Measurements from ENCODE around the gene DTX1.

The DTX1 gene

GRCh38 chr12:113111247-113111646, 54.7 kb downstream of the DTX1 start:
- H3K4me3 ChIP-seq (ENCODE audit: low read depth, low read length), result no peak overlapping the region
- H3K9me3 ChIP-seq (ENCODE audit: severe bottlenecking), result no peaks in the 10 kb centered on the region
- no peak for DNase-seq
- no peak overlapping the region for H3K27ac ChIP-seq
- no peaks in the 10 kb centered on the region for H3K36me3 ChIP-seq
- no peaks in the 10 kb centered on the region for H3K27me3 ChIP-seq (ENCODE audit: insufficient read depth, low read depth, severe bottlenecking)
- no peak for TF ChIP-seq CTCF (IDR thresholded peaks at IDR 0.05; ENCODE audit: low read depth, low read length)

GRCh38 chr12:113112043-113112899, 55.7 kb downstream of the DTX1 start:
- H3K27ac ChIP-seq, result no peak overlapping the region
- H3K36me3 ChIP-seq, result no peaks in the 10 kb centered on the region
- no peak for TF ChIP-seq CTCF (IDR thresholded peaks at IDR 0.05; ENCODE audit: low read depth, low read length)
- H3K27me3 ChIP-seq (ENCODE audit: insufficient read depth, low read depth, severe bottlenecking), result no peaks in the 10 kb centered on the region
- H3K4me3 ChIP-seq (ENCODE audit: low read depth, low read length), result no peak overlapping the region
- no peak for DNase-seq
- no peaks in the 10 kb centered on the region for H3K9me3 ChIP-seq (ENCODE audit: severe bottlenecking)

- no peak for DNase-seq
- H3K9me3 ChIP-seq (ENCODE audit: severe bottlenecking), result no peaks in the 10 kb centered on the region
- TF ChIP-seq CTCF (IDR thresholded peaks at IDR 0.05; ENCODE audit: low read depth, low read length), result no peak
- H3K27me3 ChIP-seq (ENCODE audit: insufficient read depth, low read depth, severe bottlenecking), result no peaks in the 10 kb centered on the region
- no peak overlapping the region for H3K4me3 ChIP-seq (ENCODE audit: low read depth, low read length)
- no peak overlapping the region for H3K27ac ChIP-seq
- H3K36me3 ChIP-seq, result no peaks in the 10 kb centered on the region
Measured at GRCh38 chr12:113113397-113113796, 56.9 kb downstream of the DTX1 start.

GRCh38 chr12:113114447-113115178, 58.1 kb downstream of the DTX1 start:
- no peak for DNase-seq

GRCh38 chr12:113115455-113116126, 59.1 kb downstream of the DTX1 start:
- Histone ChIP-seq H3K36me3 (no peaks in the 10 kb centered on the region), H3K9me3 (ENCODE audit: severe bottlenecking) (no peaks in the 10 kb centered on the region), H3K27ac (no peak overlapping the region), H3K27me3 (ENCODE audit: insufficient read depth, low read depth, severe bottlenecking) (no peaks in the 10 kb centered on the region), H3K4me3 (ENCODE audit: low read depth, low read length) (no peak overlapping the region)
- no peak for TF ChIP-seq CTCF (IDR thresholded peaks at IDR 0.05; ENCODE audit: low read depth, low read length)
- no peak for DNase-seq

More at GRCh38 chr12:113114447-113115178, 58.1 kb downstream of the DTX1 start:
- Histone ChIP-seq H3K4me3 (ENCODE audit: low read depth, low read length) (no peak overlapping the region), H3K36me3 (no peaks in the 10 kb centered on the region), H3K27me3 (ENCODE audit: insufficient read depth, low read depth, severe bottlenecking) (no peaks in the 10 kb centered on the region), H3K9me3 (ENCODE audit: severe bottlenecking) (no peaks in the 10 kb centered on the region), H3K27ac (no peak overlapping the region)
- TF ChIP-seq CTCF (IDR thresholded peaks at IDR 0.05; ENCODE audit: low read depth, low read length), result no peak

Measured in WERI-Rb-1 (cell line).